GM12864 (cell line): ENCODE measurements around the gene GCC2.

Experiments
- DNase-seq: peaks from one replicate; pipeline ENCODE4 v3.0.0-alpha.2; 2011; ENCODE audit warnings: low read depth
- H3K4me3 ChIP-seq: 2 replicates; pipeline ENCODE4 v1.5.1; 2011; ENCODE audit warnings: mild to moderate bottlenecking, low read depth, low read length, control low read depth
- TF ChIP-seq, protein P1 (sequence below): IDR thresholded peaks from 2 replicates; pipeline ENCODE4 v1.5.1; 2011; ENCODE audit warnings: low read depth, mild to moderate bottlenecking, moderate library complexity, low read length, control low read depth, inconsistent platforms; ENCODE audit errors: missing control alignments

Gene GCC2

DNA sequence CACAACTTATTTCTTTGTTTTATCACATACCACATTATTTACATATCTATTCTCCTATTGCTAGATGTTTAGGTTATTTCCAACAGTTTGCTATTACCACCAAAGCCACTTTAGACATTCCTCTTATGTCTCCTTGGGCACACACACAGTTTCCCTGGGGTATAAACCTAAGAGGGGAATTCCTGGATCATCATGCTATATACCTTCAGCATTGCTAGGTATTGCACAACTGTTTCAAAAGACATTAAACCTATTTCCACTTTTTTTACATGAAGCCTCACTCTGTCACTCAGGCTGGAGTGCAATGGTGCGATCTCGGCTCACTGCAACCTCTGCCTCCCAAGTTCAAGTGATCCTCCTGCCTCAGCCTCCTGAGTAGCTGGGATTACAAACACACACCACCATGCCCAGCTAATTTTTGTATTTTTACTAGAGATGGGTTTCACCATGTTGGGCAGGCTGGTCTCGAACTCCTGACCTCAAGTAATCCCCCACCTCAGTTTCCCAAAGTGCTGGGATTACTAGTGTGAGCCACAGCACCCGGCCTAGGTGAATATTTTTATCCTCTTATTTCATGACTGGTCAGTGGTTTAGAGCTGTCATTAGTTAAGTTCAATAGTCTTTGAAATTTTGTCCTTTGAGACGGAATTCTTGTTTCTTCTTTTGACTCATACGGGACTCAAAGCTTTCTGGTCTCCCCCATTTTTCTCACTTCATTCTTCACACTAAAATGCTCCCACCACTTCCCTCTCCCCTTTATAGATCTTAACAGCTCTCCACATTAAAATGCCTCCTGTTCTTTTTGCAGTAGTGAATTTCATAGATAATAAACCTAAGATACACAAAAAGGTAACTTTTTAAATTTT is 40.9 kb upstream of the GCC2 start:
- H3K4me3 ChIP-seq = no peak overlapping the region
- TF ChIP-seq, protein P1, sequence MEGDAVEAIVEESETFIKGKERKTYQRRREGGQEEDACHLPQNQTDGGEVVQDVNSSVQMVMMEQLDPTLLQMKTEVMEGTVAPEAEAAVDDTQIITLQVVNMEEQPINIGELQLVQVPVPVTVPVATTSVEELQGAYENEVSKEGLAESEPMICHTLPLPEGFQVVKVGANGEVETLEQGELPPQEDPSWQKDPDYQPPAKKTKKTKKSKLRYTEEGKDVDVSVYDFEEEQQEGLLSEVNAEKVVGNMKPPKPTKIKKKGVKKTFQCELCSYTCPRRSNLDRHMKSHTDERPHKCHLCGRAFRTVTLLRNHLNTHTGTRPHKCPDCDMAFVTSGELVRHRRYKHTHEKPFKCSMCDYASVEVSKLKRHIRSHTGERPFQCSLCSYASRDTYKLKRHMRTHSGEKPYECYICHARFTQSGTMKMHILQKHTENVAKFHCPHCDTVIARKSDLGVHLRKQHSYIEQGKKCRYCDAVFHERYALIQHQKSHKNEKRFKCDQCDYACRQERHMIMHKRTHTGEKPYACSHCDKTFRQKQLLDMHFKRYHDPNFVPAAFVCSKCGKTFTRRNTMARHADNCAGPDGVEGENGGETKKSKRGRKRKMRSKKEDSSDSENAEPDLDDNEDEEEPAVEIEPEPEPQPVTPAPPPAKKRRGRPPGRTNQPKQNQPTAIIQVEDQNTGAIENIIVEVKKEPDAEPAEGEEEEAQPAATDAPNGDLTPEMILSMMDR = no peak
- DNase-seq = no peak

DNA sequence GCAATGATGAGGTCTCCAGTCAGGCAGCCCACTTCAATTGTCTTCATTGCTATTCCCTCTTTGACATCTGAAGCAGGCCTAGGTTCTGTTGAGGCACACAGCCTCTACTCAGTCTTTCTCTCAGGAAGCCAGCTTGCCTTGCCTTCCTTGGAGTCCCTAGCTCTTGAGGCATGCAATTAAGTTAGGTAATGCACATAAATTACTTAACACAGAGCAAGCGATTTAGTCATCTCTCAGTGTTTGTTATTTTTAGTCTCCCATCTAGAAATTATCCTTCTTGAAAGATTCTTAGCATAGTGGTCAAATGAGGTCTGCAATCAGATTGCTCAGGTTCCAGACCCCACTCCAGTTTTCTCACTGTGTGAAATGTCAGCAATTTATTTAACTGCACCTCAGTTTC is 39.2 kb upstream of the GCC2 start:
- no peak for DNase-seq
- TF ChIP-seq, protein P1 = no peak

DNA sequence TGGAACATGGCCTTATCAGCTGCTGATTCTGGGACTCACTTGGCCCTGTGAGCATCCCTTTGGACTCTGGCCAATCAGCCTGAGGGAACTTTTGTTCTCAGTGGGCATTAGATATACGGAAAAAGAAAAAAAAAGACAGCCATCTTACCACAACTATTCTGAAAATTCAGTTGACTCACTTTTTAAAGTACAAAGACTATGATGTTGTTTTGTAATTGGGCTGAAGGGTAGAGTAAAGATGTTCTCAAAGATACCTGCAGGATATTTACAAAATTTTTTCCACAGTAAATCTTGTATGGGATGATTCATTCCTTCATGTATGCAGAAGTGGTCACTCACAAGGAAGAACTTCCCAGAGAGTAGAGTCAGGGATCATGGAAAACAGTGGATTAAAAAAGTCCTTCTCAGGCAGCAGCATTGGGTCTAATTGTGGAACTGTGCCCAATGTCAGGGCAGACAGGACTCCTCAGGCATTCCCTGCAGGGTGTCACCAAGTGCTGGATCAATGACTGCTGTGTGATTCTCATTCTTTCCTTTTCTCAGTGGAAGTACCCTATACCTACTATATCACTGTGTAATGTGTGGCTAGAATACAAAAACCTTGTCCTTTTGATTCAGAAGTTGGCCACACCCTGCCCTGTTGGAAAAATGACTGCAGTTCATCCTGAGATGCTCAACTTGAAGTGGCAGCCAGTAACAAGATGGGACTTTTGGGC is 35.9 kb upstream of the GCC2 start:
- DNase-seq = no peak
- no peak overlapping the region for H3K4me3 ChIP-seq
- TF ChIP-seq, protein P1 = no peak

More for the DNA sequence above, 39.2 kb upstream of the GCC2 start:
- no peak overlapping the region for H3K4me3 ChIP-seq

DNA sequence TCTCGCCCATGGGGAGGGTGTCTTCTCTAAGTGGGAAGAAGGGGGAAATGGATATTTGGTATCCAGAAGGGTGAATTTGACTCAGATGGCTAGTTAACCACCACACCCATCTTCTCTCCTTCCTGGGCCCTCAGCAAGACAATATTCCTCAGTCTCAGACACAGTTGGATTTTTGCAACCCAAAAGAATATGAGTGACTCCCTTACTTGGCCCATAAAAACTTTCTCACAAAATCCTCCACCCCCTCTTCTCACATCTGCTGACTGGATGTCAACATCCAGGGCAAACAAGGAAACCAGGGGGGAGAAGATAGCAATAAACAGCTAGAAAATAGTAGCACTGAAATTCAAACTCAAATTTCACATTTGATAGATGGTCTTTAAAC is 35.3 kb upstream of the GCC2 start:
- no peak for DNase-seq
- no peak overlapping the region for H3K4me3 ChIP-seq
- TF ChIP-seq, protein P1 = no peak

DNA sequence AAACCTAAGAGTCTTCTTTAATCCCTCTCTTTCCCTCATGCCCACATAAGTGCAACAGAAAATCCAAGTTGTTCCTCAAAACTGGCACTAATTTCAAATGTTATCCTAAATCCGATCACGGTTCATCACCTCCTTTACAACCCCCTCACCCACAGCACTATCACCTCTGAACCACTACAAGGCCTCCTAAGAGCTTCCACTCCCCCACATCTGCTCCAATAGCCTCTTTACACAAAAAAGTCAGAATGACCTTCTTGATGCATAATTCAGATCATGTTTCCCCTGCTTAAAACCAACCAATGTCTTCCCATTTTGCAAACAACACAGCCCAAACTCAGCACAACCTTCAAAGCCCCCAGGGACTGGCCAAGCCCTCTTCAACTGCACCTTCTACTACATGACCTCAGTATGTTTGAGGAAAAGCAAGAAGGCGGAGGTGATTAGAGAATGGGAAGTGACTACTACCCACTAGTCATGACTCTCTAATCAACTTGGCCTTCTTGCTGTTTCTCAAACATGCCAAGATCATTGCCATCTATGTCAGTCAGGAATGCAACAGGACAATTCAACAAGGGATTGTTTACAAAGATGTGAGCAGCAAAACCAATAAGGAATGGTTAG is 34.6 kb upstream of the GCC2 start:
- H3K4me3 ChIP-seq = no peak overlapping the region
- no peak for DNase-seq
- TF ChIP-seq, protein P1 = no peak

DNA sequence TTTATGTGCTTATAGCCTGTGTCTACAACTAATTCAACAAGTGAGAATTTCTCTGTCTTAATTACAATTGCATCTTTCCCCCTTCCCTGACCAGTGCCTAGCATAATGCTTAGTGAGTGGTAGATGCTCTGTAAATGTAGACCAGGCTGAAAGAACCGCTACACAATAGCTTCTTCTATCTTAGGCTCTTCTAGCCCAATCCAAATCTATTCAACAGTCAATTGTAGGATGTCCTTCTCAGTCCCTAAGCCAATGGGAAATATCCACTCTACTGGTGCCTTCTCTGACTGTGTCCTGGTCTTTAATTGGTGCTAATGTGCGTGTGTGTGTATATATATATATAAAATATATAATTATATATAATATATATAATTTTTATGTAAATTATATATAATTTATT is 34.1 kb upstream of the GCC2 start:
- TF ChIP-seq, protein P1 = no peak
- no peak for DNase-seq
- no peak overlapping the region for H3K4me3 ChIP-seq
